ENCODE measurements around the gene RAB3B.

The RAB3B gene

DNA sequence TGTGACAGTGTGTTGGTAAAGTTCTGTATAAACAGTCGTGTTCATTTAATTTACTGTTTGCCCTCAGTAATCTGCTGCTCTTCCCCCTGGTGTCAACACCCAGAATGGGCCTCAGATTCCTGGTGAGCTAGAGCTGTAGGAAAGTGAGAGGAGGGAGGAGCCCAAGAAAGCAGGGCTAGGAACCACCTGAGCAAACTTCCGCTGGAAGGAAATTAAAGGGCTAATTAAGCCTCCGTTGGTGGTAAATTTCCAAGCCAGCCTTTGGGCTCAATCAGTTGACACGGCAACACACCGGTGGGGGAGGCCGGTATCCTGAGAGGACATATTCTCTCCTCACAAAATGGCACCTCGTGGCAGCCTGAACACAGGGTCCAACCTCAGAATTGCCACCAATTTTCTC, 32.9 kb downstream of the RAB3B start:
- no peak for DNase-seq (ENCODE audit: low read depth in 3 of 3, low spot score in 1 of 3)

GRCh38 chr1:51956528-51957509, 33.7 kb downstream of the RAB3B start:
- DNase-seq (ENCODE audit: low read depth in 3 of 3, low spot score in 1 of 3), result no peak

DNA sequence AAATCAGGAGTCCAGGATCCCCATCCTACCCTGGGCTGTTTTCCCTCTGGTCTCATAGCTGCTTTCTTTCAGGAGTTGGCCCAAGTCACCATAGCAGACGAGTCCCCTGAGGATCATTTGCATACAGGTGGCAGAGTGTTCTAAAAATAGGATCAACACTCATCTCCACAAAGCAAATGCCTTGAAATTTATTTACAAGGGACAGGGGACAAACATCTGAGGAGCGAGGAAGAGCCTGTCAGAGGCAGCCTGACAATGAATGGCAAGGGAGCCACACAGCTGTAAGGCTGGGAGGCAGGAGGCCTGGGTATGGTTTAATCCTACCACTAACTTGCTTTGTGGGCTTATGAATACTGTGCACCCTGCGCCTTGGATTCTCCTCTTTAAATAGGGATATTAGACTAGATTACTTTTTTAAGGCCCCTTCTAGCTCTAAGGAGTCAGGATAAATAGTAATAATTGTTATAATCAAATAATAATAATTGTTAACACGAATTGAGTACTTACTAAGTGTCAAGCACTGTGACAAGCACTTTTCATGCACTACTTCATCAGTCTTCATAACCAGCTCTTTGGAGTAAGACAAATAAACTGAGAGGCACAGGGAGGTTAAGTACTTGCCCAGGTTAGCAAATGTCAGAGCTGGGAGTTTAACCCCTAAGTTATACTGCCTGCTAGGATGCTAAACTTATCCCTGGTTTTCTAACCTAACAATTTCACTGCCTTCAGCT, 34.5 kb downstream of the RAB3B start:
- no peak for DNase-seq (ENCODE audit: low read depth in 3 of 3, low spot score in 1 of 3)

DNA sequence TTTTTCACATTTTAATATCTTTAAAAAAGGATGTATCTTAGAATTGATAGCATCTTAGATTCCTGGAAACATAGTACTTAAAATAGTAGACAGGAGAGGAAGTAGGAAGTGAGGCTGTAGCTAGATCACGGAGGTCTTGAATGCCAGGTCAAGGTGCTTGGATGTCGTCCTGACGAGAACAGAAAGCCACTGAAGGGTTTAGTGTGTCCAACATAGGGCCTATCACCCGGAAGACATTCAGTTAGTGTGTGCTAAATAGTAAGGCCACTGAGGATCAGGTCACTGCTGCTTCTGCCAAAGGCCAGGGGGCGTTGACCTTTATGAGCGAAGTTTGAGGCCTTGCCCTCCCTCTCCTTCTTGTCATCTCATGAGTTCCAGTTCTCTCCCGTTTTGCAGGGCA, 35.7 kb downstream of the RAB3B start:
- DNase-seq (ENCODE audit: low read depth in 3 of 3, low spot score in 1 of 3), result no peak

GRCh38 chr1:51953079-51953478, 37.4 kb downstream of the RAB3B start:
- DNase-seq (ENCODE audit: low read depth in 3 of 3, low spot score in 1 of 3), result no peak

DNA sequence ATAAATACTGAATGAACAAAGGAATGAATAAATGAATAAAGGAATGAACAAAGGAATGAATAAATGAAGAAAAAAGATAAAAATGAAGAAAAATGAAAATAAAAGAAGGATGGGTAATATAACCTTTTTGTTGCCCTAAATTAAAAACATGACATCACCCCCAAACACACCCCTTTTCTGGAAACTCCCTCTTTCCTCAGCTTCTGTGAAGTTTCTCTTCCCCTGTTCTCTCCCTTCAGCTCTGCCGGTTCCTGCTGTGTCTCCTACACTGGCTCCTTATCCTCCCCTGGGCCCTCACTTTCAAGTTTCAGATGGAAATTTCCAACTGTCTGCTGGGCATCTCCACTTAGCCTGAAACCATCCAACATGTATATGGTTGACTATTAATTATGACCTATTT, 37.9 kb downstream of the RAB3B start:
- no peak for DNase-seq (ENCODE audit: low read depth in 3 of 3, low spot score in 1 of 3)

GRCh38 chr1:51950701-51951100, 39.8 kb downstream of the RAB3B start:
- DNase-seq (ENCODE audit: low read depth in 3 of 3, low spot score in 1 of 3), result no peak

- DNase-seq (ENCODE audit: low read depth in 3 of 3, low spot score in 1 of 3), result no peak
These were observed 41.3 kb downstream of the RAB3B start for GRCh38 chr1:51949014-51949702.

DNA sequence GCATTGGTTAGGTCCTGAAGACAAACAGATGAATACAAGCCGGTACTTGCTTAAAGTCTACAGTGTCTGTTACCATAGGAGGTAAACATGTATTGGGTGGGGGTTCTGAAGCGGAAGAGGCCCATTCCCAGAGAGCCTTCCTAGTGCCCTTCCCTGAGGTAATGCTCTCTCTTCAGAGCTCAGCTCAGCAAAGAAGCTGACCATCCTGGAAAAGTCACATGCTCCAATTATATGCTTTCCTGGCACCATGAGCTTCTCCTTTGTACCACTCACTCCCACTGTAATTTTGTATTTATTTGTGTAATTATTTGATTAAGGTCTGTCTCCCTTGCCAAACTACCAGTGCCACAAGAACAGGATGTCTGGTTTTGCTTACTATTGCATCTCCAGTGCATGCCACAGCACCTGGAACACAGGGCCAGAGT, 42.0 kb downstream of the RAB3B start:
- no peak for DNase-seq (ENCODE audit: low read depth in 3 of 3, low spot score in 1 of 3)

DNA sequence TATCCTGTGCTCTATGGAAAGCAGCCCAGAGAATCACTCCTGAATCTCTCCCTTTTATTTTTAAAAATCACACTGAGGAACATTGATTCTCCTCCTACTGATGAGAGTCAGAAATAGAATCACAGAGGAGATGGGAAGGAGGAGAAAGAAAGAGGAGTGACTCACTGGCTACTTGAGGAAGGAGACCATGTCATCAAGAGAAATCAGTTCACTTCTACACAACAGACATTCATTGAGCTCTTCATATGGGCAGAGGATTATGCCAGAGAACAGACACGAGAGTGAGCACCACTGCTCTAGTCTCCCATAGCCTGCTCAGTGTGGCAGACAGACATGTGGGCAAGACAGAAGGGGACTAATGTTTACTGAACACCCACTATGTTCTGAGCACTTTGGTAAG, 44.2 kb downstream of the RAB3B start:
- no peak for DNase-seq (ENCODE audit: low read depth in 3 of 3, low spot score in 1 of 3)

DNA sequence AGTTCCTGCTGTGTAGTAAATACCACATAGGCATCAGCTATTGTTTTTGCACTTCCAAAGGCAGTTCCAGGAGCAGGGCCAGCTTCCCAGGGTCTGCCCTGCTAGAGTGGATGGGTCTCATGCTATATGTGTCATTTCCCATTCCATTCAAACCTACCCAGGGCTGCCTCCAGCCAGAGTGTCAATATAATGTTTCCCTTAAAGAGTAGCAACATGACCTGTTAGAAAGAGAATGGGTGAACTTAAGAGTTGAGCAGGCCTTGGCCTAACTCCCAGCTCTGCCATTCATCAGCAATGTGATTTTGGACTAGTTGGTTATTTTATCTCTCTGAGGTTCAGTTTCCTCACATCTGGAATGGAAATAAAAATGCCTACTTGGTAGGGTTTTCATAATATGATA, 44.9 kb downstream of the RAB3B start:
- no peak for DNase-seq (ENCODE audit: low read depth in 3 of 3, low spot score in 1 of 3)

GRCh38 chr1:51942281-51942680, 48.2 kb downstream of the RAB3B start:
- DNase-seq (ENCODE audit: low read depth in 3 of 3, low spot score in 1 of 3), result no peak

GRCh38 chr1:51941528-51941927, 49.0 kb downstream of the RAB3B start:
- DNase-seq (ENCODE audit: low read depth in 3 of 3, low spot score in 1 of 3), result no peak

- DNase-seq (ENCODE audit: low read depth in 3 of 3, low spot score in 1 of 3), result no peak
These were observed 53.4 kb downstream of the RAB3B start for GRCh38 chr1:51937112-51937511.

GRCh38 chr1:51936531-51936930, 54.0 kb downstream of the RAB3B start:
- DNase-seq (ENCODE audit: low read depth in 3 of 3, low spot score in 1 of 3), result no peak

GRCh38 chr1:51933344-51933743, 57.2 kb downstream of the RAB3B start:
- DNase-seq (ENCODE audit: low read depth in 3 of 3, low spot score in 1 of 3), result no peak

DNA sequence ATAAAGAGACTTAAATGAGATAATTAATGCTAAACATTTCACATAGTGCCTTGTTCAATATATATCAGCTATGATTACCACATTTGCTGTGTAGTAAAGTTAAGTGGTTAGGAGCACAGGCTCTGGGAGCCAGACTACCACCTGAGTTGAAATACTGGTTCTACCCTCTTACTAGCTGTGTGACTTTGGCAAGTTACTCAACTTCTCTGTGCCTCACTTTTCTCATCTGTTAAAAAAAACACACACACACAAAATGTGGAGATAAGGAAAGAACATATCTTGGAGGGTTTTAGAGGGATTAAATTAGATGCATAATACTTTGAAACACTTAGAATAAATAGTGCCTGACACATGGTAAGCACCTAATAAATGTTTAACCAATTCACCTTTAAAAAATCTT, 60.2 kb downstream of the RAB3B start:
- no peak for DNase-seq (ENCODE audit: low read depth in 3 of 3, low spot score in 1 of 3)

GRCh38 chr1:51928896-51929295, 61.6 kb downstream of the RAB3B start:
- no peak for DNase-seq (ENCODE audit: low read depth in 3 of 3, low spot score in 1 of 3)

DNA sequence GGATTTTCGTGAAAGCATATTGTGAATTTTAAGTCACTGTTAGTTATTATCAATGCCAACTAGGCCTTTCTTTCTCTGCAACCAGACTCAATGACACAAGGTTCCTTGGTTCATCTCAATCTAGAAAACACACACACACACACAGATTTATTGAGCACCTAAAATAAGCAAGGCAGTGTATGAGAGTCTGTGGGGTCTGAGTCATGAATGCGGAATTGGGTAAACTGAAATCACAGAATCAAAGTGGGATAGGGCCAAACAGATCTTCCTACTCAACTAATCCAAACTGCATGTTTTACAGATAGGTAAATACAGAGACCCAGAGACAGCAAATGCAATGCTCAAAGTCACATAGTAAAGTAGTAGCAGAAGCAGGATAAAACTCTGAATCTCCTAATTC, 63.5 kb downstream of the RAB3B start:
- DNase-seq (ENCODE audit: low read depth in 3 of 3, low spot score in 1 of 3), result no peak

DNA sequence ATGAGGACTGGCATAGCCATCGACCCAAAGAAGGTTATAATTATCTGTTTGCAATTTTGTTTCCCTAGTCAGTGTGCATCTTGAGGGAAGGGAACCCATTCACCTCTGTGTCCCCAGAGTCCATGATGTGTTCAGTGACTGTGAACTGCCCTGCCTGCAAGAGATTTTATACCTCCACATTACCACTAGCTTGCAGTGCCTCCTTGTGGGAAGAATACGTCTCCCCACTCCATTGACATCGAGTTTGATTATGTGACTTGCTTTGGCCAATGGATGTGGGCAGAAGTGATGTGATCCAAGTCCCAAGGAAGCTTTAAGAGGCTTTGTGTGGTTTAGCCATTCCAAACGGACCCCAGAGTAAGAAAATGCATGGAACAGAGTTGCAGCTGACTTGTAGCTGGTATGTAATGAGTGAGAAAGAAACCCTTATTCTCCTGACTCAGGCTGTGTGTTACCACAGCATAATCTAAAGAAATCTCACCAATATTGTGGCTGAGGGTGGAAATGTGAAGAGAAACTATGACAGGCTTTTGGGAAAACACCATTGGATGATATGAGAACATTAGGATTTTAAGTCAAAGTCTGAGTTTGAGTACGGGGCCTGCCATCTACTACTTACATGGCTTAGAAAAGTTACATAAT, 64.2 kb downstream of the RAB3B start:
- no peak for DNase-seq (ENCODE audit: low read depth in 3 of 3, low spot score in 1 of 3)

DNA sequence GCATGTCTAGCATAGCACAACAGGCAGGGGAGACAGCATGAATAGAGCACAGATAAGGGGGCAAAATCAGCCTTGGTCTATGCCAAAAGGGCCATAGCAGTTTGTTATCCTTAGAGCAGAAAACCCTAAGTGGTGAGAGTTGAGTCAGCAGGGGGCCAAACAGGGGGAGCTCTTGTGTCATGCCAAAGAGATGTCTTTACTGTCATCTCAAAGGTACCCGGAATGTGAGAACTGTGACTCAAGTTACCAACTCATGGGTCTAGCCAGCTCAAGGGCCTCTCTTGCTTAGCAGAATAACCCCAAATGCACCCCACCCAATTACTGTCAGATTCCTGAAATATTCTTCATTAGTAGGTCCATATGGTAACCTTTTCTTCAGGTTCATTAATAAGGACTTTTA, 66.0 kb downstream of the RAB3B start:
- DNase-seq (ENCODE audit: low read depth in 3 of 3, low spot score in 1 of 3), result no peak

Data from stimulated activated CD4-positive, alpha-beta T cell treated with anti-CD3 and anti-CD28 coated beads, TNF-alpha, amount 100 ng/mL, for 1 hour (primary cell).